Measurements from ENCODE around the gene ITGB3. TPM values are rescaled to one million over a fixed set of nuclear protein-coding genes. Genes with fewer than 3 reads are reported as not detected.
A peak's percentile ranks its signal among the peaks of the same experiment; 100 is the strongest.

ITGB3 gene
- total RNA-seq, 3 donors from 2014 or later (not counting 1 experiment from before 2014, with no cell fraction given): 4.2 to 30.6 (median 11.6) TPM

DNA sequence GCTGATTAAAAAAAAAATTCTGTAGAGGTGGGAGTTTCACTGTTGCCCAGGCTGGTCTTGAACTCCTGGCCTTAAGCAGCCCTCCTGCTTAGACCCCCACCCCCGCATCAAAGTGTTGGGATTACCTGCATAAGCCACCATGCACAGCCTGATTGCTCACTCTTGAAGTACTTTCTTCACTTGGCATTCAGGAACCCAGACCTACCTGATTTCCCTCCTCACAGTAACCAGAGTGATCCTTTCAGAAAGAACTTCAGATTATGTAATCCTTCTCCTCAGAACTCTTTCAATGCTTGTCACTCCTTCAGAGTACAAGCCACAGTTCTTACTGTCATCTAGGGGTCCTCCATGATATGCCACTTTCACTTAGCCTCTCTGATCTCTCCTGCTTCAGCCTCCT is 71.5 kb downstream of the ITGB3 start:
- intact Hi-C loops (cut with micrococcal nuclease): no loop called here
- Histone ChIP-seq H3K4me3 (ENCODE audit: low read length) (no peak overlapping the region), H3K36me3 (ENCODE audit: control insufficient read depth, insufficient read depth, low read length) (no peaks in the 10 kb centered on the region), H3K27ac (ENCODE audit: low read length) (peak overlapping the region; percentile 87), H3K9me3 (ENCODE audit: control insufficient read depth, insufficient read depth, low read length) (no peaks in the 10 kb centered on the region), H3K27me3 (ENCODE audit: control insufficient read depth, insufficient read depth, low read length) (no peaks in the 10 kb centered on the region), H3K4me1 (ENCODE audit: control insufficient read depth, insufficient read depth, low read length) (peaks cover 11% of the 10 kb centered on the region)
- Mint-ChIP-seq H3K4me1 (peaks cover 15 to 22% of the 10 kb centered on the region in 2 donors), H3K4me3 (peak overlapping the region; percentile 98), H3K27me3 (ENCODE audit: low read depth in 2 of 2) (peaks cover 8 to 15% of the 10 kb centered on the region in 2 donors), H3K9me3 (no peaks in the 10 kb centered on the region), H3K27ac (peak overlapping the region in 1 of 2 donors; percentile 87), H3K36me3 (no peaks in the 10 kb centered on the region)
- 100% methylated on average over 1 of the region's 1 CpG for WGBS (ENCODE audit: insufficient coverage)
- no peak for ATAC-seq
- TF ChIP-seq, protein P1, sequence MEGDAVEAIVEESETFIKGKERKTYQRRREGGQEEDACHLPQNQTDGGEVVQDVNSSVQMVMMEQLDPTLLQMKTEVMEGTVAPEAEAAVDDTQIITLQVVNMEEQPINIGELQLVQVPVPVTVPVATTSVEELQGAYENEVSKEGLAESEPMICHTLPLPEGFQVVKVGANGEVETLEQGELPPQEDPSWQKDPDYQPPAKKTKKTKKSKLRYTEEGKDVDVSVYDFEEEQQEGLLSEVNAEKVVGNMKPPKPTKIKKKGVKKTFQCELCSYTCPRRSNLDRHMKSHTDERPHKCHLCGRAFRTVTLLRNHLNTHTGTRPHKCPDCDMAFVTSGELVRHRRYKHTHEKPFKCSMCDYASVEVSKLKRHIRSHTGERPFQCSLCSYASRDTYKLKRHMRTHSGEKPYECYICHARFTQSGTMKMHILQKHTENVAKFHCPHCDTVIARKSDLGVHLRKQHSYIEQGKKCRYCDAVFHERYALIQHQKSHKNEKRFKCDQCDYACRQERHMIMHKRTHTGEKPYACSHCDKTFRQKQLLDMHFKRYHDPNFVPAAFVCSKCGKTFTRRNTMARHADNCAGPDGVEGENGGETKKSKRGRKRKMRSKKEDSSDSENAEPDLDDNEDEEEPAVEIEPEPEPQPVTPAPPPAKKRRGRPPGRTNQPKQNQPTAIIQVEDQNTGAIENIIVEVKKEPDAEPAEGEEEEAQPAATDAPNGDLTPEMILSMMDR (IDR thresholded peaks at IDR 0.05): no peak
- DNase-seq: peak in 1 of 2 donors; percentile 13

DNA sequence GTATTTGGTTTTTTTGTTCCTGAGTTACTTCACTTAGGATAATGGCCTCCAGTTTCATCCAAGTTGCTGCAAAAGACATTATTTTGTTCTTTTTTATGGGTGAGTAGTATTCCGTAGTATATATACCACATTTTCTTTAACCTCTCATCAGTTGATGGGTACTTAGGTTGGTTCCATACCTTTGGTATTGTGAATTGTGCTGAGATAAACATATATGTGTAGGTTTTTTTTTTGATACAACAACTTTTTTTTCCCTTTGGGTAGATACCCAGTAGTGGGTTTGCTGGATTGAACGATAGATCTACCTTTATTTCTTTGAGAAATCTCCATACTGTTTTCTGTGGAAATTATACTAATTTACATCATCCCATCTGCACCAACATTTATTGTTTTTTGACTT is 76.9 kb downstream of the ITGB3 start:
- Mint-ChIP-seq H3K27me3 (ENCODE audit: low read depth in 2 of 2) (peaks cover 8 to 36% of the 10 kb centered on the region in 2 donors), H3K27ac (no peak overlapping the region), H3K36me3 (no peaks in the 10 kb centered on the region), H3K9me3 (no peaks in the 10 kb centered on the region), H3K4me1 (no peaks in the 10 kb centered on the region), H3K4me3 (no peak overlapping the region)
- H3K27ac ChIP-seq (ENCODE audit: low read length): no peak overlapping the region
- H3K4me3 ChIP-seq (ENCODE audit: low read length): no peak overlapping the region
- H3K27me3 ChIP-seq (ENCODE audit: control insufficient read depth, insufficient read depth, low read length): no peaks in the 10 kb centered on the region
- TF ChIP-seq, protein P1 (IDR thresholded peaks at IDR 0.05): no peak
- no CpG with 5 or more reads among the region's 2 CpGs for WGBS (ENCODE audit: insufficient coverage)
- intact Hi-C loops (cut with micrococcal nuclease): no loop called here
- no peaks in the 10 kb centered on the region for H3K4me1 ChIP-seq (ENCODE audit: control insufficient read depth, insufficient read depth, low read length)
- ATAC-seq (no peak), DNase-seq (no peak)
- H3K9me3 ChIP-seq (ENCODE audit: control insufficient read depth, insufficient read depth, low read length): no peaks in the 10 kb centered on the region
- no peaks in the 10 kb centered on the region for H3K36me3 ChIP-seq (ENCODE audit: control insufficient read depth, insufficient read depth, low read length)

DNA sequence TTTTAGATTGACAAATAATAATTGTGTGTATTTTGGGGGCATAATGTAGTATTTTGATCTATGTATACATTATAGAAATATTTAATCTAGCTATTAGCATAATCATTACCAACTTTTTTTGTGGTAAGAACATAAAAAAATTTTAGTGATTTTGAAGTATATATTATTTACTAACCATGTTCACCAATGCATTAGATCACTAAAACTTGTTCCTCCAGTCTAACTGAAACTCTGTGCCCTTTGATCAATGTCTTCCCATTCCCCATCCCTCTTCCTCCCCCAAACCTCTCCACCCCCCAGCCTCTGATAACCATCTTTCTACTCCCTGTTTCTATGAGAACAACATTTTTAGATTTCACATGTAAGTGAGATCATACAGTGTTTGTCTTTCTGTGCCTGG is 78.7 kb downstream of the ITGB3 start:
- Mint-ChIP-seq H3K27me3 (ENCODE audit: low read depth in 2 of 2) (peaks cover 5 to 43% of the 10 kb centered on the region in 2 donors), H3K36me3 (no peaks in the 10 kb centered on the region), H3K4me3 (no peak overlapping the region), H3K4me1 (no peaks in the 10 kb centered on the region), H3K27ac (no peak overlapping the region), H3K9me3 (no peaks in the 10 kb centered on the region)
- intact Hi-C loops (cut with micrococcal nuclease): no loop called here
- TF ChIP-seq, protein P1 (IDR thresholded peaks at IDR 0.05): no peak
- Histone ChIP-seq H3K9me3 (ENCODE audit: control insufficient read depth, insufficient read depth, low read length) (no peaks in the 10 kb centered on the region), H3K27me3 (ENCODE audit: control insufficient read depth, insufficient read depth, low read length) (no peaks in the 10 kb centered on the region), H3K4me3 (ENCODE audit: low read length) (no peak overlapping the region), H3K36me3 (ENCODE audit: control insufficient read depth, insufficient read depth, low read length) (no peaks in the 10 kb centered on the region), H3K4me1 (ENCODE audit: control insufficient read depth, insufficient read depth, low read length) (no peaks in the 10 kb centered on the region), H3K27ac (ENCODE audit: low read length) (no peak overlapping the region)
- no peak for ATAC-seq
- no peak for DNase-seq
